GM19239 (cell line): ENCODE results near the gene TANC1.
"Not testable (repeated sequence)": the region's sequence is repeated elsewhere in the genome, so short reads cannot be mapped to it uniquely, and the experiment has no call there.

Source experiments
- DNase-seq: peaks from one replicate; pipeline ENCODE4 v3.0.0; 2011; ENCODE audit warnings: low spot score; ENCODE audit not compliant: insufficient read length
- FAIRE-seq: peaks from 2 replicates; lab custom pipeline; 2011; peaks lifted over from hg19 to GRCh38; lab: Jason Lieb, UNC

The TANC1 gene

DNA sequence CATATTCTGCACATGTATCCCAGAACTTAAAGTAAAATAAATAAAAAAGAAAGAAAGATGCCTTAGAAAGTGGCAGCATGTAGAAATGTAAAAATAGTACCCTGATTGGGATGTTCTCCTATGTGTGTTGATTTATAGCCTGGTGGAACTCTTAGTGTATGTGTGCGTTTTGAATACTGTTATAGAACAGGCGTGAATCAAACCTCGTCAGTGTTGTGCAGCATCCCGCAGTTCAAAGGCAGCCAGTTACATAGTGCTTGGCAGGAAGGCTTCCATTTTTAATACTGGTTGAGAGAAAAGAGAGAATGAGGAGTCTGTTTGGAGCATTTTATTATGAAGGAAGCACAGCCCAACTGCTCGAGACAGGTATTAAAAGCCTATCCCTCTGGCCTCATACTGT is 49.4 kb downstream of the TANC1 start:
- DNase-seq (no peak), FAIRE-seq (no peak)

DNA sequence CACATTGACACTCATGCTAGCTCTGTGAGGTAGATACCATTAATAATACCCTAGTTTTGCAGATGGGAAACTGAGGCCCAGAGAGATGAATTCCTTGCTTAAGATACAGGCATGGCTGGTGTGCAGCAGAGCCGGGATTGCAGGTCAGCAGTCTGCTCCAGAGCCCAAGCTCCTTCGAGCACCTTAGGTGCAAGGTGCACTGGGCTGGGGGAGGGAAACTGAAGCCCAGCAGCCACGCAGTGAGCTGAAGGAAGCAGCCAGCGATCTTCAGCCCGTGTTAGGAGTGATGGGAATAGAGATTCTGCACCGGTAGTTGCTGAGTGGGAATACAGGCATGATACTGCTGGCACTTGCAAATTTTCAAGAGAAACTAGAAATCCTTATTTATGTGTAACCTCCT is 50.6 kb downstream of the TANC1 start:
- DNase-seq (no peak), FAIRE-seq (no peak)

DNA sequence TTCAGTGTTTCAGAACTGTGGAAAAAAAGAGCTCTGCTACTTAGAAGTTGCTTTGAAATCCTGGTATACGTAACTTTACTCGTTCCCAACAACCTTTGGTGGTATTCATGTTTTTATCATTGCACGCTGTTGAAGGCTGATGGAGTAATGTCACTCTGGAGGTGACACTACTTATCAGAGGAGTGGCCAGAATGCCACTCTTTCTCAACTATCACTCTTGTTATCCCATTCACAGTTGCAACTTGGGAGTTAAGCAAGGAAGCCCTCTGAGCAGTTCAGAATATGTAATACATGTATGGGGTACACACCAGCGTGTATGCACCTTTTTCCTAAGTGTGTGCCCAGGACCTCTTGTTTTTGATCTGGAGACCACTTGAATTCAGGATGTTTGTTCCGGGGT is 53.6 kb downstream of the TANC1 start:
- DNase-seq, result no peak
- no peak for FAIRE-seq

DNA sequence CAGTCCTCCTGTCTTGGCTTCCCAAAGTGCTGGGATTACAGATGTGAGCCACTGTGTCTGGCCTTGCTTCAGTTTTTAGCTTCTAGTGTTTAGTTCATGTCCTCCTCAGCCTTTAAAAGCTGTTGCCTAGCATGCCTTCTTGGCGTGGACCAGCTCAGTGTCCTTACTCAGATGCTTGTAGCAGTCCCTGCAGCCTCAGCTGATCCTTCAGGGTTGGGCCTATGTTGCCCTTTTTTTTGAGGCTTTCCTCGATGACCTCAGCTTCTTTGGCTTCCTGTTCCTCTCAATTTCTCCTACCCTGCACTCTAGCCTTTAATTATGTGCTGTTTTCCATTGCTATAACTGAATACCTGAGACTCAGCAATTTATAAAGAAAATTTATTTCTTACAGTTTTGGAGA is 57.7 kb downstream of the TANC1 start:
- no peak for FAIRE-seq
- DNase-seq, result no peak

DNA sequence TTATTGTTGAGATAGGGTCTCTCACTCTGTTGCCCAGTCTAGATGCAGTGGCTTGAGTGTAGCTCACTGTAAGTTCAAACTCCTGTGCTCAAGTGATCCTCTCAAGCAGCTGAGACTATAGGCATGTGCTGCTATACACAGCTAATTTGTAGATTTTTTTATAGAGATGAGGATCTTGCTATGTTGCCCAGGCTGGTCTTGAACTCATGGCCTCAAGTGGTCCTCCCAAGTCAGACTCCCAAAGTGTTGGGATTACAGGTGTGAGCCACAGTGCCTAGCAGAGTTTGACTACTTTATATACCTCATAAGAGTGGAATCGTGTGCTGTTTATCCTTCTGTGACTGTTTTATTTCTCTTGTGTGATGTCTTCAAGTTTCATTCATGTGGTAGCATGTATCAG is 60.3 kb downstream of the TANC1 start:
- FAIRE-seq (no peak), DNase-seq (no peak)

DNA sequence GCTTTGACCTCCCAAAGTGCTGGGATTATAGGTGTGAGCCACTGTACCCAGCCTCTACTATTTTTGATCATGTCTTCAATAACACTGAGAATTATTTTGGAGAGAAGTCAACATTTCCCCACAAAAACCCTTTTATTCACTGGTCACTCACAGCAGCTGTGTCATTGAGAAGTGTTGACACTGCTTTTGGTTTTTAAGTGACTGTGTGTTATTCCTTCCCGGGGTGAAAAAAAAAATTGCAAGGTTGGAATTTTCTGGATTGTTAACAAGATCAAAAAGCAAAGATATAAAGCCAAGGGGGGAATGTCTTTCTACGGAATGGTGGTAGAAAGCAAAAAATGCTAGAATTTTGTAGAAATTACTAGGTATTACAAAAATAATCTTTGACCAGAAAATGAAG is 61.5 kb downstream of the TANC1 start:
- DNase-seq (no peak), FAIRE-seq (no peak)

DNA sequence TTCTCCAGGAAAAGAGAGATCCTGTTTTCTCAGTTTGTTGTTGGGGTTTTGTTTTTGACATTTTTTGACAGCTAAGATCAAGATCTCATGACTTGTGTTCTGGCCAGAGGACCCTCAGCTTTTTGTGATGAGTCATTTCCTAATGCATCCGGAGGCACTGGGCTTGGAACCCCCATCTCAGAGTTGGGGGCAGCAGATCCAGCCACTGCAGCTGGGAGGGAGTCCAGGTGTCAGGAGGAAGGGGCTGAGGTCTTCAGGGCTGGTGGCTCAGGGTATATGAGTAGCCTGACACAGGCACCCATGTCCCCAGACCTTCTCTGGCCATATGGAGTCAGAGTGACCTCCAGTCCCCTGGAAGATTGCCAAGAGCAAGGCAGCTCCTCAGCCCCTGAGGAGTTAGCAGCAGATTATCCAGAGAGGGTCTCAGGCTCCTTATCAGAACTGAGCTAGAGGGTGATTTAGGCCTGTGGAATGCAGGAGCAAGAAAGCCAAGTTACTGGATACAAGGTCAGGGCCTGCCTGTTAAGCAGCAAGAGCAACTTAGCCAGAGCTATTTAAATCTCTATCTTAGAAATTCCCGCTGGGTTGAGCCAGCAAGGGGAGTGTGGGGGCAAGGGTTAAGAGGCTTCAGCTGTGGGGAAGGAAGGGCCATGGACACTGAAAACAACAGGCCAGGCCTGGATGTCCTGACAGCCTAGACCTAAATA is 62.4 kb downstream of the TANC1 start:
- no peak for DNase-seq

DNA sequence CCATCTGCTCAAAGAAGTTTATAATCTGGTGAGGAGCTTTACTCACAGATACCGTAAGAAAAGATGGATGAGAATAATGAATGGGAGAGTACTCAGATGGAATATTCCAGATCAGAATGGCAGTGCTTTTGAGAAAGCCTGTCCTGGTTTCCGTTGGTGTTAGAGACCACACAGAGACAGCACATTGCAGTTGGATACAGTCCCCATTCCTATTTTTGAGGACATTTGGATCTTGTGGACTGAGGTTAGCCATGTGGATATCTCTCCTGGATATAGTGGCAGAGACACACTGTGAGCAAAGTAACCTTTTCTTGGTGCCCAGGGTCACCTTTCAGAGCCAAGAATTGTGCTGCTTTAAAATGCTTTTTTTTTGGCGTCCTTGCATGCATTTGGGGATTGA is 63.7 kb downstream of the TANC1 start:
- DNase-seq (no peak), FAIRE-seq (no peak)

More for the DNA sequence above, 62.4 kb downstream of the TANC1 start:
- no peak for FAIRE-seq

DNA sequence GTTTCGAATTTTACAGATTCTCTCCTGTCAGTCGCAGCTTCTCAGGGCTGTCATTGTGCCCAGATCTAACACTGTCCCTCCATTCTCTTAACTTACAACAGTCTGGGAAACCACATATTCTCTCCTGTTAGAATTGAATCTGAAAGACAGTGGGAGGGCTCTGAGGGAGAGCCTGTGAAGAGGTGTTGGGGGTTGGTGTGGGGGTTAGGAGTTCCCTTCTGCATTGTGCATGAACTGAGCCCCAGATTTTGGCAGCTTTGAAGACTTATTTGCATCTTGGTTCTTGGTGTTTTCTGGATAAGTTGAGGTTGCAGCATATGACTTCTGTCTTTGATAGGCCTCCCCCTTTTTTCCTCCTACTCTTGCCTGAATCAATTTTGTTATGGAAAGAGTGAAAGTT is 64.1 kb downstream of the TANC1 start:
- FAIRE-seq, result no peak
- no peak for DNase-seq

DNA sequence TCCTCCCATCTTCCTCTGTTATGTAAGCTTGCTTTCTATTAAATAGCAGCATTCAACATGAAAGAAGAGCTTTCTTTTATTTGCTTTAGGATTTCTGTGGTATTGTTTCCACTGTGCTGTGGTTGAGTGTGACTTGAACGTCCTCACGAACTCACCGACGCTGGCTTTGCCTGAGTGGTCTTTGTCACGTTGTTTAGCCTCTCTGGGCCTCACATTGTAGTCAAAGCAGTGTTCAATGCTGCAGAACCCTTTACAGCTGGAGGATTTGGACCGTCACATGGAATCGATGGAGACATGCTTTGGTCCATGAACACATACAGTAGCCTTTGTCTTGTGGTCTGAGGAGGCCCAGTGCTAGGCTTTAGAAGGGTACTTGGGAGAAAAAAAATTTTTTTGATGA is 66.3 kb downstream of the TANC1 start:
- no peak for DNase-seq
- FAIRE-seq, result no peak

DNA sequence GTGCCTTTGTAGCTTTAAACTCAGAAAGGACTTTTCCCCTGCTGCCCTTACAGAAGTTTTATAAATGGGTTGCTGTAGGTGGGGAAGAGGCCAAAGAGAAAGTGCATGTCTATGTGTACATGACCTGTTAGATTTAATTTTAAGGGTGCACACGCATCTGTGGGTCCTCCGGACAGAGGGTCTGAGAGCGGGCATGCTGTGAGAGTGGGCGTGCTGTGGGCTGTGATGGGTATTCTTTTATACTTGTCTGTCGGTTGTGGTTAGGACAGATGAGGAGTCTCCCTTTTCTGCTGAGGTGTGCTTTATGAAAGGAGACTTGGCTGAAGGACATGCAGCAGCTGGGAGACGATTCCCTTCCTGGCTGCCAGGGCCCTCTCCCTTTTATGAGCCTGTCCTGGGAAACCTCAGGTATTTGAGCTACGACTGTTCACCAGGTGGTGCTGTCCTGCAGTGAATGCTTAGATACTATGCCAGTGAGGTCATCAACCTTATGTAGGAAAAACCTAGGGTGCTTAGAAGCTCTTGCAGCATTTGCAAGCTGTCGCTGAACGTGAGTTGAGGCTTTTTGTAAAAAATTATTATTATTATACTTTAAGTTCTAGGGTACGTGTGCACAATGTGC is 67.5 kb downstream of the TANC1 start:
- DNase-seq, result no peak
- no peak for FAIRE-seq

DNA sequence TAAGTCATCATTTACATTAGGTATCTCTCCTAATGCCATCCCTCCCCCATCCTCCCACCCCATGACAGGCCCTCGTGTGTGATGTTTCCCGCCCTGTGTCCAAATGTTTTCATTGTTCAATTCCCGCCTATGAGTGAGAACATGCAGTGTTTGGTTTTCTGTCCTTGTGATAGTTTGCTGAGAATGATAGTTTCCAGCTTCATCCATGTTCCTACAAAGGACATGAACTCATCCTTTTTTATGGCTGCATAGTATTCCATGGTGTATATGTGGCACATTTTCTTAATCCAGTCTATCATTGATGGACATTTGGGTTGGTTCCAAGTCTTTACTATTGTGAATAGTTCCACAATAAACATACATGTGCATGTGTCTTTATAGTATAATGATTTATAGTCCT is 68.0 kb downstream of the TANC1 start:
- FAIRE-seq, result not testable (repeated sequence)

DNA sequence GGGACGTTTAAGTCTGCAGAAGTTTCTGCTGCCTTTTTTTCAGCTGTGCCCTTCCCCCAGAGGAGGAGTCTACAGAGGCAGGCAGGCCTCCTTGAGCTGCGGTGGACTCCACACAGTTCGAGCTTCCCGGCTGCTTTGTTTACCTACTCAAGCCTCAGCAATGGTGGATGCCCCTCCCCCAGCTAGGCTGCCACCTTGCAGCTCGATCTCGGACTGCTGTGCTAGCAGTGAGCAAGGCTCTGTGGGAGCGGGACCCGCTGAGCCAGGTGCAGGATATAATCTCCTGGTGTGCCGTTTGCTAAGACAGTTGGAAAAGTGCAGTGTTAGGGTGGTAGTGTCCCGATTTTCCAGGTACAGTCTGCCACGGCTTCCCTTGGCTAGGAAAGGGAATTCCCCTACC is 72.9 kb downstream of the TANC1 start:
- not testable (repeated sequence) for DNase-seq, FAIRE-seq

More for the DNA sequence above, 68.0 kb downstream of the TANC1 start:
- DNase-seq, result not testable (repeated sequence)

DNA sequence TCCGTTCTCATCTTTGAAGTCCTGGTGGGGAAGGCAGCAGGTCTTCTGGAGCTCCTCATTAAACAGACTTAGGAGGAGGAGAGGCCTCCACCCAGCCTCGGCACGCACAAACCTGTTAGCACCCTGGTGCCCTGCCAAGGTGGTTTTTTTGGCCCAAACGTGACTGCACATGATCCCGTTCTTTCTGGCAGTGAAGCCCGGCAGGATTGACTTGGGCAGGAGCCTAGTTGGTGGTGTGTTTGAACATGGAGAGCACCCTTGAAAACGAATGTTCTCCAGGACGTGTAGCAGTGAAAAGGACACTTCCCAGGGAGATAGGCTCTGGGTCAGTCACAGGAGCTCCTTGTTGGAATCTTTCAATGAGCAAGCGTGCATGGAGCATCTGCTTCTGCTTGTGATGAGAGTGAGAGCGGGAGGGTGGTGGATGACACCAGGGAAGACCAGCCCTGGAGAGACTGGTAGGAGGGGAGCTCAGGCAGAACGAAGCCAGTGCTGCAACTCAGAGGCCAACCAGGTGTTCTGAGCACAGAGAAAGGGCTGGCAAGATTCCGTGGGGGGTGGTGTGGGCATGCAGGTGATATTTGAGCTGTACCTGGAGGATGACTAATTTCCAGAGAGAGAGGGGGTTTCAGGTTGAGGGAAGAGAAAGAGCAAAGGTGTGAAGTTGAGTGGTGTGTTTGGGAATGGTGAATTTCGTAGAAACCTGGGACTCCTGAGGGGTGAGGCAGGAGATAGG is 73.8 kb downstream of the TANC1 start:
- no peak for FAIRE-seq
- no peak for DNase-seq

DNA sequence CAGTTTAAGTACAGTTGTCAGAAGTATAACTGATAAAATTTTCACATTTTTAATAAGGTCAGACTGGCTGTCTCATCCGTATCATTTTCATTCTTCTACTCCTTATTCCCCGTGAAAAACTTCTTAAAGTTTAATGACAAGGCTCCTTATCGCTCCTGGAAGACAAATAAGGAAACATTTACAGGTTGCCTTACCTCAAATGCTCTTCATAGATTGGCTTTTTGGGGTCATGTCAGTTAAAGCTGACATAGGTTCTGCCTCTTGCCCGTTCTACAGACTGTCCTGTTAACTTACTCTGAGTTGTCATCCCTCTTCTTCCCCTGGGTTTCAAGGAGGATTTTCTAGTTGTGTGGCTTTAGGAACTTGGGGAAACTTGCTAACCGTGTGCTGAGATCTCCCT is 75.3 kb downstream of the TANC1 start:
- no peak for DNase-seq
- FAIRE-seq, result no peak

DNA sequence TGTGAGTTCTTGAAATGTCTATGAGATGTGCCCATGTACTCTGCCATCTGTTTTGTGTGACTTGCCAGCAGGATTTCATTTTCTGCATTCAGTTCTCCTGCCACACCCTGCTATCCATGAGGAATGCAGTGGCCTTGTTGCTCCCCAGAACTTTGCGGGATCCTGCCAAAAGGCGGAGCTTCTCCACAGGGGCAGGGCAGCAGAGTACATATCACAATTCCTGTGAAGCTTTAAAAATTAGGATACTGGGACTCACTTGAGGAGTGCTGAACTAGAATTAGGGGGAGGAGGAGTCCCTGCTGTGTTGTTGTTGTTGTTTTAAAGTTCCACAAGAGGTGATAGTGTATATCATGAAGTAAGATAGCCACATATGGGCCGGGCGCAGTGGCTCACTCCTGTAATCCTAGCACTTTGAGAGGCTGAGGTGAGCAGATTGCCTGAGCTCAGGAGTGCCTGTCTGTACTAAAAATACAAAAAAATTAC is 76.4 kb downstream of the TANC1 start:
- DNase-seq (no peak), FAIRE-seq (no peak)

DNA sequence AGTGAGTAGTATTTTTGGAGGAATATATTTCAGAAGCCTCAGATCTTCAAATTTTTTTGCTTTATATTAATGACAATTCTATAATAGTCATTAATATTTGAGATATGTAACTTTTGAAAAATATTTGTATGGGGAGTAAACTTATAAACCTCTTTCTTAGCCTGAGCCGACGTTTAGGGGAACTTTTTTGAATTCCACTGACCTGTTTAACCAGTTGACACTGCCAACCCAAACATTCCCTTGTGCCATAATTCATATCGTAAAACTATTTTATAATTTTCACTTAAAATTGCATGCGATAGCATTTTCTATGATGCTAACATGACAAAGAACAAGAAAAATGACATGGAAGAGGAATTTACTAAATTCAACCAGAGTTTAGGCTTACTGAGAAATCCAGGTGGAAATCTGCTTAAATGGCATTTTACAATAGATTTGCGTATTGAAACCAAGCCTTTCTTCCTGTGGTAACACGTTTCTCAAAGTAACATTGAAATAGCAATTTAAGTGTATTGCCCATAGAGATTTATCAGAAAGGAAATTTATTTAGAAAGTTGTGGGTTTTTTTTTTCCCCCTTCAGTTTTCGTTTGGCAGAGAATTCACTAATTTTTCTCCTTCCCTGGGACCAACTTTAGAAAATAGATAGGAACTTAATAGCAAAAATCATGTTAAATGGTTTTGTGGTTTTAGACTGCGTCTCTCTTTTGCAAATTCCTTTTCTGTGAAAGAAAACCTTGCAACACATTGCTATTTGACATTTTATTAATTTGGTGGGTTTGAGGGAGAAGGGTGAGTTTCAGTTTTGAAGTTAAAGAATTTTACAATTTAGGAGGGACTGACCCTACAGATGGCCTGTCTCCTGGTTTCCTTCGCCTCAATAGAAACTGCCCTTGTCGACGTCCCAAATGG is 77.4 kb downstream of the TANC1 start:
- no peak for FAIRE-seq

DNA sequence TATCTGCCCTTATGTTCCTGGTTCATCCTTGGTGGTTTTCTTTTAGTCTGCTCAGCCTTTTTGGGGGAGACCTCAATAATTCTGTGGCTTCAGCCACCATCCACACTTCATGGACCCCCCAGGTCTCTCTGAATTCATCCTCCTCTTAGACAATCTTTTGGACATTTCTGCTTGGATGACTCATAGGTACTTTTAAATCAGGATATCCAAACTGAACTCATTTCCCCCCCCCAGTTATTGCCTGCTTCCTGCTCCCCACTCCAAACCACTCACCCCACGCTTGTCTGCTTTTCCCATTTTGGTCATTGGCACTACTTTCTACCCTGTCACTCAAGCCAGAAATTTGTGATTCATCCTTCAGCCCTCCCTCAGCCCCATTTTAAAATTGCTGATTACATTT is 78.5 kb downstream of the TANC1 start:
- DNase-seq, result no peak
- no peak for FAIRE-seq

More for the DNA sequence above, 77.4 kb downstream of the TANC1 start:
- no peak for DNase-seq

DNA sequence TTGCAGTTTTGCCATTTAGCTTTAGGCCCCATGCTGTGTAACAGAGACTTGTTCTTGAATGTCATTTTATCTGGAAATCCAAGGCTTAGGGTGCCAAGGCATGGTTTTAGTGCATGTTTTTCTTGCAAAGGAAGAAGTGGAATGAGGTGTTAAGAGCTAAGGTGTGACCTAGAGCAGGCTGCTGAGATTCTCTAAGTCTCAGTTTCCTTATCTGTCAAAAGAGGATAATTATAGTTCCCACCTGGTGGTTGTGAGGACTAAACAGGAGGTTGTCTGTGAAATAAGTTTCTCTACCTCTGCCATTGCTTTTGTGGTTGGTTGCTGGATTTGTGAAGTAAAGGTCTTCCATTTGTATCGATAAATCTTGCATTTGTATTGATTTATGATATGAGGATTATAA is 82.0 kb downstream of the TANC1 start:
- FAIRE-seq (no peak), DNase-seq (no peak)

DNA sequence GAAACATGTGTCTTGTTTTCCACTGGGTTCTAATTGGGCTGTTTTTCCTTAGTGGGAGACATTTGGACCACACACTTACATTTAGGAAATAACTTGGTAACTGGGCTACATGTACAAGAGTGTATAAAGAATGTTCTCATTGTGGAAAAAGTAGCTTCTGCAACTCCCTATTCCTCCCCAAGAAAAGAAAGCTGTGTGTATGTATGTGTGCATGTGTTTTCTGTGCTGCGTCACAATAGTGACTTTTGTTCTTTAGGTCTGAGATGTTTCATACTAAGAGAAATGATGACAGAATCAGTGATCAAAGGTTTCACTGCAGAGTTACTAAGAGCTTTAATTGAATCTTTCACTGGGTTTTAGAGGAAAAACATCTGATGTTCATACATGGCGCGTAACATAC is 82.7 kb downstream of the TANC1 start:
- DNase-seq (no peak), FAIRE-seq (no peak)
